Cardiac muscle cell (in vitro differentiated cells and primary cell): ENCODE data around the gene HDAC7. TPM values are rescaled to one million over a fixed set of nuclear protein-coding genes. Genes with fewer than 3 reads are reported as not detected.
"Not testable (repeated sequence)": the region's sequence is repeated elsewhere in the genome, so short reads cannot be mapped to it uniquely, and the experiment has no call there.

ENCODE experiments used
- DNase-seq, 2 donors: peaks; one replicate each; pipeline versions ENCODE4 v3.0.0 to v3.0.0-alpha.2; 2010 to 2017; ENCODE audit warnings: low read depth in 1 of 2, low spot score in 1 of 2
- H3K27ac ChIP-seq: fragments of 200-600 bp; sonication (generic); 2 replicates; pipeline ENCODE4 v1.5.1; 2016
- H3K27me3 ChIP-seq: fragments of 200-600 bp; sonication (generic); 2 replicates; pipeline ENCODE4 v1.6.0; 2016; ENCODE audit warnings: control low read depth
- H3K36me3 ChIP-seq: fragments of 200-600 bp; sonication (generic); 2 replicates; pipeline ENCODE4 v1.5.1; 2016; ENCODE audit warnings: control low read depth
- H3K4me1 ChIP-seq: fragments of 200-600 bp; sonication (generic); 2 replicates; pipeline ENCODE4 v1.8.1; 2017; ENCODE audit warnings: low read depth, mild to moderate bottlenecking, mixed run types
- H3K4me3 ChIP-seq: fragments of 200-600 bp; sonication (generic); 2 replicates; pipeline ENCODE4 v1.5.1; 2016; ENCODE audit warnings: mild to moderate bottlenecking
- H3K9me3 ChIP-seq: fragments of 200-600 bp; sonication (generic); 2 replicates; pipeline ENCODE4 v1.5.1; 2017; ENCODE audit warnings: low read depth, mild to moderate bottlenecking, control low read depth
- polyA plus RNA-seq: library from polyadenylated mRNA; unstranded; fragments of >200 nt; fragmentation: Nextera tagmentation; extraction: Ambion mirVana; gene quantifications from 2 replicates; pipeline ENCODE4 v1.2.1, GENCODE V29; 2016
- total RNA-seq: library from RNA; depleted of rRNA; stranded (reverse); fragments of >200 nt; gene quantifications from 2 replicates; pipeline ENCODE4 v1.2.3, GENCODE V29; 2016
- TF ChIP-seq, protein P1 (sequence below): IDR thresholded peaks from 2 replicates; pipeline ENCODE4 v1.5.1; 2012; ENCODE audit warnings: low read depth, mild to moderate bottlenecking, low read length

The HDAC7 gene
- total and polyA plus RNA-seq, 2 experiments from 2014 or later: 43.7 to 93.0 TPM

- Histone ChIP-seq H3K9me3 (no peaks in the 10 kb centered on the region), H3K36me3 (no peaks in the 10 kb centered on the region), H3K4me1 (peaks cover 62% of the 10 kb centered on the region), H3K4me3 (no peak overlapping the region), H3K27ac (peak overlapping the region; percentile 94), H3K27me3 (no peaks in the 10 kb centered on the region)
- TF ChIP-seq, protein P1, sequence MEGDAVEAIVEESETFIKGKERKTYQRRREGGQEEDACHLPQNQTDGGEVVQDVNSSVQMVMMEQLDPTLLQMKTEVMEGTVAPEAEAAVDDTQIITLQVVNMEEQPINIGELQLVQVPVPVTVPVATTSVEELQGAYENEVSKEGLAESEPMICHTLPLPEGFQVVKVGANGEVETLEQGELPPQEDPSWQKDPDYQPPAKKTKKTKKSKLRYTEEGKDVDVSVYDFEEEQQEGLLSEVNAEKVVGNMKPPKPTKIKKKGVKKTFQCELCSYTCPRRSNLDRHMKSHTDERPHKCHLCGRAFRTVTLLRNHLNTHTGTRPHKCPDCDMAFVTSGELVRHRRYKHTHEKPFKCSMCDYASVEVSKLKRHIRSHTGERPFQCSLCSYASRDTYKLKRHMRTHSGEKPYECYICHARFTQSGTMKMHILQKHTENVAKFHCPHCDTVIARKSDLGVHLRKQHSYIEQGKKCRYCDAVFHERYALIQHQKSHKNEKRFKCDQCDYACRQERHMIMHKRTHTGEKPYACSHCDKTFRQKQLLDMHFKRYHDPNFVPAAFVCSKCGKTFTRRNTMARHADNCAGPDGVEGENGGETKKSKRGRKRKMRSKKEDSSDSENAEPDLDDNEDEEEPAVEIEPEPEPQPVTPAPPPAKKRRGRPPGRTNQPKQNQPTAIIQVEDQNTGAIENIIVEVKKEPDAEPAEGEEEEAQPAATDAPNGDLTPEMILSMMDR: peak; percentile 27
- DNase-seq: no peak
Observed at GRCh38 chr12:47817272-47818006, 2.3 kb downstream of the HDAC7 start.

- Histone ChIP-seq H3K4me1 (peaks cover 63% of the 10 kb centered on the region), H3K4me3 (no peak overlapping the region), H3K27me3 (no peaks in the 10 kb centered on the region), H3K36me3 (no peaks in the 10 kb centered on the region), H3K27ac (peak overlapping the region; percentile 94), H3K9me3 (no peaks in the 10 kb centered on the region)
- no peak for DNase-seq
- TF ChIP-seq, protein P1: no peak
Observed at GRCh38 chr12:47816403-47817271, 3.1 kb downstream of the HDAC7 start.

DNA sequence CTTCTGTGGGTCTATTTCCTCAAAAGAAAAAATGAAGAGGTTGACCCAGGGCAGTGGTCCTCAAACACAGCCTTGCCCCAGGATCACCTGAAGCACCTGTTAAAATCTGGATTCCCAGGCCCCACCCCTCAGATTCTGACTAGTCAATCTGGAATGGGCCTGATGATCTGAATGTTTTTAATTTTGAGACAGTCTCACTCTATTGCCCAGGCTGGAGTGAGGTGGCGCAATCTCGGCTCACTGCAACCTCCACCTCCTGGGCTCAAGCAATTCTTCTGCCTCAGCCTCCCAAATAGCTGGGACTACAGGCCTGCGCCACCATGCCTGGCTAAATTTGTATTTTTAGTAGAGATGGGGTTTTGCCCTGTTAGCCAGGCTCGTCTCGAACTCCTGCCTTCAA lies 4.3 kb downstream of the HDAC7 start:
- H3K9me3 ChIP-seq, DNase-seq, H3K36me3 ChIP-seq, H3K4me3 ChIP-seq, H3K27me3 ChIP-seq: not testable (repeated sequence)
- peak overlapping the region; percentile 92 for H3K27ac ChIP-seq
- H3K4me1 ChIP-seq: peaks cover 63% of the 10 kb centered on the region

DNA sequence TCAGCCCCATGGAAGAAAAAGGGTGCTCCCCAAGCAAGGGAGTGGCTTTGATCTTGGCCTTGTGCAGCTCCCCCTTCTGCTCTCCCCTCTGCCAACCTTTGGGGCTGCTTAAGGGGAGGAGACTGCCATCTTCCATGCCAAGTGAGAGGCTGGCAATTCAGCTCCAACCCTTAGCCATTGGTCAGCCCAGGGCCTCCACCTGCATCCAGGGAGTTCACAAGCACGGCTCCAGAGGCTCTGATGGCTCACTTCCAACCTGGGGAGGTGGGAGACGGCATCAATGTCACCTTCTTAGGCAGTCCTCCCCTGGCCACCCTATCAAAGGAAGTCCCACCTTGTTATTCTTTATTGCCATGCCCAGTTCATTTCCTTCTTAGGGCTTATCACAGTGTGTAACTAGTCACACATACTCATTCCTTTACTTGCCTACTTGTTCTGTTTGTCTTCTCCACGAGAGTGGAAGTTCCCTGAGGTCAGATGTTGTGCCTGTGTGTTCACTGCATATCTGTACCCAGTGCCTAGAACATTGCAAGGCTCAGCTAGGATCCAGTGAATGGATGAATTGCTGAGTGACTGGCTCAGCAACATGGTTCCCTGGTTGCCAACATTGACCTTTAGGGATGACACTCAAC lies 5.0 kb downstream of the HDAC7 start:
- no peaks in the 10 kb centered on the region for H3K9me3 ChIP-seq
- H3K27me3 ChIP-seq: no peaks in the 10 kb centered on the region
- peaks cover 68% of the 10 kb centered on the region for H3K4me1 ChIP-seq
- peak overlapping the region; percentile 92 for H3K27ac ChIP-seq
- DNase-seq: no peak
- no peaks in the 10 kb centered on the region for H3K36me3 ChIP-seq
- TF ChIP-seq, protein P1: no peak
- no peak overlapping the region for H3K4me3 ChIP-seq

- TF ChIP-seq, protein P1: peak; percentile 4
- H3K36me3 ChIP-seq: no peaks in the 10 kb centered on the region
- peak overlapping the region; percentile 92 for H3K27ac ChIP-seq
- peak in 1 of 2 donors; percentile 33 for DNase-seq
- H3K4me3 ChIP-seq: peak overlapping the region; percentile 15
- no peaks in the 10 kb centered on the region for H3K27me3 ChIP-seq
- no peaks in the 10 kb centered on the region for H3K9me3 ChIP-seq
- peaks cover 72% of the 10 kb centered on the region for H3K4me1 ChIP-seq
Observed at GRCh38 chr12:47813511-47814196, 6.0 kb downstream of the HDAC7 start.
